Activated CD8-positive, alpha-beta memory T cell treated with anti-CD3 and anti-CD28 coated beads for 36 hours (primary cell): Measurements from ENCODE around the gene SIRPD. TPM values are rescaled to one million over a fixed set of nuclear protein-coding genes. Genes with fewer than 3 reads are reported as not detected.

Source experiments
- total RNA-seq, 2 experiments: library from RNA; stranded (reverse); gene quantifications; one replicate each; pipeline ENCODE4 v1.2.3, GENCODE V29; 2021

Gene SIRPD
- total RNA-seq, 2 experiments from 2014 or later: not detected

Other genes with a start within 250 kb of the SIRPD start
- 1 to 10 TPM; 3.3 to 3.4 TPM for gene SDCBP2, start 228.6 kb downstream of the SIRPD start, total RNA-seq
- gene FKBP1A, start 164.7 kb downstream of the SIRPD start, total RNA-seq: 100 to 1,000 TPM; 300 to 304 TPM
- 10 to 100 TPM; 89.5 to 91.3 TPM for gene NSFL1C, start 90.9 kb downstream of the SIRPD start, total RNA-seq
- not detected for gene SIRPB2, start 66.3 kb downstream of the SIRPD start, total RNA-seq
- 1 to 10 TPM; 1.2 to 1.4 TPM for gene SIRPB1, start 62.3 kb upstream of the SIRPD start, total RNA-seq
- gene SIRPG, start 100.1 kb upstream of the SIRPD start, total RNA-seq: 10 to 100 TPM; 16.5 to 16.8 TPM